Gastrocnemius medialis (tissue), 4 donors: ENCODE results near the gene DNAH2.

ENCODE experiments used
- CTCF ChIP-seq, 5 experiments: fragments of 450-650 bp in 3 of 5; fragments of 200-600 bp in 2 of 5; sonication (generic) in 2 of 5; IDR thresholded peaks in 4 of 5; conservative IDR thresholded peaks in 1 of 5; 1 replicate in 4 of 5; 2 replicates in 1 of 5; pipeline ENCODE4 v1.5.1; 2016 to 2019; ENCODE audit warnings: antibody characterized with exemption in 5 of 5, mild to moderate bottlenecking in 3 of 5, moderate library complexity in 3 of 5
- POLR2A ChIP-seq, 2 donors: fragments of 450-650 bp; IDR thresholded peaks; one replicate each; pipeline ENCODE4 v1.6.1; 2017; ENCODE audit warnings: antibody characterized with exemption in 2 of 2, mild to moderate bottlenecking in 2 of 2, moderate library complexity in 2 of 2

- TF ChIP-seq POLR2A (IDR thresholded peaks at IDR 0.05), result no peak
- TF ChIP-seq CTCF (IDR thresholded peaks at IDR 0.05 in 4 of 5, conservative IDR thresholded peaks at IDR 0.05 in 1 of 5), result no peak
These were observed 32.6 kb upstream of the DNAH2 start for GRCh38 chr17:7684851-7685532.
